ENCODE measurements around the gene XRN2.
"Not testable (repeated sequence)": the region's sequence is repeated elsewhere in the genome, so short reads cannot be mapped to it uniquely, and the experiment has no call there.

XRN2 gene

GRCh38 chr20:21423712-21424111, 120.6 kb downstream of the XRN2 start:
- not testable (repeated sequence) for DNase-seq (ENCODE audit: low read depth)

- no peak for DNase-seq (ENCODE audit: low read depth)
Measured at GRCh38 chr20:21424846-21425245, 121.7 kb downstream of the XRN2 start.

- DNase-seq (ENCODE audit: low read depth) = no peak
Measured at GRCh38 chr20:21430020-21430419, 126.9 kb downstream of the XRN2 start.

GRCh38 chr20:21432911-21433310, 129.8 kb downstream of the XRN2 start:
- no peak for DNase-seq (ENCODE audit: low read depth)

GRCh38 chr20:21433329-21433890, 130.3 kb downstream of the XRN2 start:
- no peak for DNase-seq (ENCODE audit: low read depth)

GRCh38 chr20:21435576-21435975, 132.4 kb downstream of the XRN2 start:
- DNase-seq (ENCODE audit: low read depth) = no peak

GRCh38 chr20:21436205-21436604, 133.1 kb downstream of the XRN2 start:
- peak; percentile 90 for DNase-seq (ENCODE audit: low read depth)

- DNase-seq (ENCODE audit: low read depth) = no peak
Measured at GRCh38 chr20:21437248-21437647, 134.1 kb downstream of the XRN2 start.

- DNase-seq (ENCODE audit: low read depth) = no peak
Measured at GRCh38 chr20:21437816-21438215, 134.7 kb downstream of the XRN2 start.

Data from HS-27A (cell line).